Fibroblast of skin of right biceps (primary cell): Measurements from ENCODE around the gene PPIF.

Source experiments
- DNase-seq: peaks from one replicate; pipeline ENCODE4 v3.0.0-alpha.2; 2013

PPIF gene

DNA sequence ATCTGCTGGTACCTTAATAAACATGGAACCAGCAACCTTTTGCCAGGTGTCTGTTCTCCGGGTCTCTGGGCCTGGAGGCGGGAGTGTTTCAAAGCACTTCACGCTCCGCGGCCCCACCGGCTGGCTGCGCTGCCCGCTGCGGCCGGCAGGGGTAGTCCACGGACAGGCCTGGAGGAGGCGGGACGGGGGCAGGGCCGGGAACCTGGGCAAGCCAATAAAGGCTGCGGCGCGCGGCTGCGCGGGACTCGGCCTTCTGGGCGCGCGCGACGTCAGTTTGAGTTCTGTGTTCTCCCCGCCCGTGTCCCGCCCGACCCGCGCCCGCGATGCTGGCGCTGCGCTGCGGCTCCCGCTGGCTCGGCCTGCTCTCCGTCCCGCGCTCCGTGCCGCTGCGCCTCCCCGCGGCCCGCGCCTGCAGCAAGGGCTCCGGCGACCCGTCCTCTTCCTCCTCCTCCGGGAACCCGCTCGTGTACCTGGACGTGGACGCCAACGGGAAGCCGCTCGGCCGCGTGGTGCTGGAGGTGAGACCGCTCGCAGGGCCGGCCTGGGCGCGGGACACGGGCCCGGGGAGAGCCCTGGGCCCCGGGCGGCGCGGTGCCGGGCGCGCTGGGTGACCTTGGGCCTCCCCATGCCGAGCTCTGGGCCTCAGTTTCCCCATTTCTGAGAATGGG, at the start of gene PPIF:
Gene PPIF, plus strand, starts transcription at position 244 of the 668 bp plus-strand sequence. Its CDS starts 80 bp downstream, at position 324.
- peak; percentile 91 for DNase-seq

DNA sequence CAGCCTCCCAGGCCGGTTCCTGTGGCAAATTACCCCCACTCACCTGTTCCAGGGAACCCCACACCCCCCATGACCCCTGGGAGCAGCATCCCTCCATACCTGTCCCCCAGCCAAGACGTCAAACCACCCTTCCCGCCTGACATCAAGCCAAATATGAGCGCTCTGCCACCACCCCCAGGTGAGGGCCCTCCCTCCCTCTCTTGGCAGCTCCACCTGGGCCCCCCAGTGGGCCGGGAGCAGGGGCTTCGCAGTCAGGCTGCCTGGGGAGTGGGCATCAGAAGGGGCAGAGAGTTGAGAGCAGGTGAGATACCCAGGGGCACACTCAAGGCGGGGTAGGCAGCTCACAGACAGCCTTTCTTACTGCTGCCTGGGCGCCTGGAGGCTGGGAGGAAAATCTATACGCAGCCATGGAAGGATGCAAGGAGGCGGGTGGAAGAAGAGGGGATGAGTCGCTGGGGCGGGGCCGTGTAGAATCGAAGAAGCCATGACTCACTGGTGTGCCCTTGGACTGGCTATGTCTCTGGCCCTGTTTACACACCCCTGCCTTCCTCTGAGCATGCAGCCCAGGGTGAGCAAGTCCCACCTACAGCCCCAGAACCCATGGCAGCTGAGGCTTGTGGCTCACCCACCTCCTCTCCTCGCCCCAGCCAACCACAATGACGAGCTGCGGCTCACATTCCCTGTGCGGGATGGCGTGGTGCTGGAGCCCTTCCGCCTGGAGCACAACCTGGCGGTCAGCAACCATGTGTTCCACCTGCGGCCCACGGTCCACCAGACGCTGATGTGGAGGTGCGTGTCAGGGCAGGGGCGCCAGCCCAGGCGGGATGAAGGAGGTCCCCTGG, 48.6 kb upstream of the PPIF start:
- peak; percentile 96 for DNase-seq

DNA sequence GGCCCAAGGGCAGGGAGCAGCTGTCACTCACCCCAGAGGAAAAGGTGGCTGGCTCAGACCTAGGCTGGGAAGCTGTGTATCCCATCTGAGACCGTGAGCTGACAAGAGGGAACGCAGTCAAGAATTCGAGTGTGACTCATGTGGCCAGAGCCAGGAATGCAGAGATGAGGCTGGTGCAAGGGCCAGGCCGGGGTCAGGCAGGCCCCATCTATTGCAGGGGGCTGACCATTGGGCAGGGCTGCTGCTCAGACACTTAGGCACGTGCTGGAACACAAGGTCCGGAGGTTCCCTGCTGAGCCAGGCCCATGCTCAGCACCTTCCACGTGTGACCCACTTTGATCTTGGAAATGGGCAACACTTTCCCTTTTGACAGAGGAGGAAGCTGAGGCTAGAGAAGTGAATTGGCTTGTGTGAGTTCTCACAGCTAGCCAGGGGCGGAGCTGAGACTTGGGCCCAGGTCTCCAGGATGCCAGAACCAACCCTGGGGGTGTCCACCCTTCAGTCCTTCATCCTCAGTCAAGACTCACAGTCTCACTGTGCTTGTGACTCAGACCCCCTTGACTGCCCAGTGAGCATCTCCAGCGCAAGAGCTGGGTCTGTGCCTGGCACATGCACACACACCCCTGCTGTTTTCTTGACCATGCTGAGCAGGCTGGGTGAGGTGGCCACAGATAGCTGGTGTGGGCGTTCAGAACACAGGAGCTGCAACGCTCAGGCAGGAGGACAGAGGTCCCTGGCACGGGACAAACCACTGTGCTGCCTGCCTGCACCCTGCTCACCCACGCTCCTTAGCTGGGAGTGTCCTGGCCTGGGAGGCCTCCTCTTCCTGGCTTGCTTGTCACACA, 47.6 kb upstream of the PPIF start:
- DNase-seq = peak; percentile 61

DNA sequence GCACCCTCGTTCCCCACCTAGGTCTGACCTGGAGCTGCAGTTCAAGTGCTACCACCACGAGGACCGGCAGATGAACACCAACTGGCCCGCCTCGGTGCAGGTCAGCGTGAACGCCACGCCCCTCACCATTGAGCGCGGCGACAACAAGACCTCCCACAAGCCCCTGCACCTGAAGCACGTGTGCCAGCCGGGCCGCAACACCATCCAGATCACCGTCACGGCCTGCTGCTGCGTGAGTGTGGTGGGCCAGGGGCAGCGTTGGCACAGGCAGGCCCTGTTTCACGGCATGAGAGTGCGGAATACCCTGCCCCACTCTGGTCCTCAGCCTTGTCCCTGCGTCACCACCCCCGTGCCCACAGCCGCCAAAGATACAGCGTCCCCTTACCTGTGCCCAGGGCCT, 46.6 kb upstream of the PPIF start:
- no peak for DNase-seq

DNA sequence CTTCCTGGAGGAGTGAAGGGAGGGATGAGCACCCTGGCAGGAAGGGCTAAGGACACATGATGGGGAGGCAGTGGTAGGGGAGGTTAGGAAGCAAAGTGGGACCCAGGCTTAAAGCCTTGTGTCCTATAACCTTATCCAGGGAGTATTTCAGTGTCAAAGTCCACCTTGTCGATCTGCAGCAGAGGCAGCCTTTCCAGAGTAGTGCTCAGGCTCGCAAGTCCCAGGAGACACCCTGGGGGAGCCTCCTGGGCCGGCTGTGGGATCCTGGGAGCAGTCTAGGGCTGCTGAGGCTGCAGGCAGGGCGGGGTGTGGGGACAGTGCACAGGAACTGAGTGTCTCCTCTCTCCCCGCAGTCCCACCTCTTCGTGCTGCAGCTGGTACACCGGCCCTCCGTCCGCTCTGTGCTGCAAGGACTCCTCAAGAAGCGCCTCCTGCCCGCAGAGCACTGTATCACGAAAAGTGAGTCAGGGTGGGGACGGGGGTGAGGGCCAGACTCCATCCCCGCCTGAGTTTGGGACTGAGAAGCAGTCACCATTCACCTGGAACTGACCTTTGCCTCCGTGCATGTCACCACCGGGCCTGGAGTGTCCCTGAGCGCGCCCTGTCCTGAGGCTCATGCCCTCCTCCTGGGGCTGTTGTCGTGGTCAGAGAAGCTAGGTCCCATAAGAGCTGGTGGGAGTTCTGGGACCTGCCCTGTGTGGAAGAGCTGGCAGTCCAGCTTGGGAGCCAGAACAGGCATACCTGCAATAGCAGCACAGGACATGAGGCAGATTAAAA, 45.3 kb upstream of the PPIF start:
- no peak for DNase-seq

DNA sequence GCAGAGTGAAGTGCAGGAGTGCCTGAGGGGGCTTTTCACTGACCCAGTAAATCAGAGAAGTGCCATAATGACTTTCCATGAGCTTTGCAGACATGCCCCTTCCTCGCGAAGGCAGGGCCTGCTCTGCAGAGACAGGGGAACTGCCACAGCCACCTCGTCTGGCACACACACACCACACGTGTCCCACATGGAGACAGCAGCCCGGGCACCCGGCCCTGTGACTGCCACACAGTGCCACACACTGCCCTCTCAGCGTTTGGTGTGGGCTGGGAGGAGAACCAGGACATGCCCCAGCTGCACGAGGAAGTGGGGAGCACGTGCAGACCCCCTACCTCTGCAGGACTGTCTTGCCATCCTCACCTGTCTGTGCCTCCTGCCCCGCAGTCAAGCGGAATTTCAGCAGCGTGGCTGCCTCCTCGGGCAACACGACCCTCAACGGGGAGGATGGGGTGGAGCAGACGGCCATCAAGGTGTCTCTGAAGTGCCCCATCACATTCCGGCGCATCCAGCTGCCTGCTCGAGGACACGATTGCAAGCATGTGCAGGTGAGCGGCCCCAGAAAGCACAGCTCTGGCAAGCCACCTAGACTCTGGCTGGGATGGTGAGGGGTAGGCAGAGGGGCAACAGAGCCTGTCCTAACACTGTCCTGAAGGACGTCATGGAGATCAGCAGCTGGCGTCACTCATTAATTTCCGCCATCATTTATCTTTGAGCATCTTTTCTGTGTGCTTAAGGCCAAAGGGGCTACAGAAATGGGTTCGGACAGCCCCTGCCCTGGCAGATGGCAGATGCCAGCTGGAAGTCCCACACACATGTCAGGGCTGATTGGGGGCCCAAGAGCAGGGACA, 43.4 kb upstream of the PPIF start:
- DNase-seq = no peak

DNA sequence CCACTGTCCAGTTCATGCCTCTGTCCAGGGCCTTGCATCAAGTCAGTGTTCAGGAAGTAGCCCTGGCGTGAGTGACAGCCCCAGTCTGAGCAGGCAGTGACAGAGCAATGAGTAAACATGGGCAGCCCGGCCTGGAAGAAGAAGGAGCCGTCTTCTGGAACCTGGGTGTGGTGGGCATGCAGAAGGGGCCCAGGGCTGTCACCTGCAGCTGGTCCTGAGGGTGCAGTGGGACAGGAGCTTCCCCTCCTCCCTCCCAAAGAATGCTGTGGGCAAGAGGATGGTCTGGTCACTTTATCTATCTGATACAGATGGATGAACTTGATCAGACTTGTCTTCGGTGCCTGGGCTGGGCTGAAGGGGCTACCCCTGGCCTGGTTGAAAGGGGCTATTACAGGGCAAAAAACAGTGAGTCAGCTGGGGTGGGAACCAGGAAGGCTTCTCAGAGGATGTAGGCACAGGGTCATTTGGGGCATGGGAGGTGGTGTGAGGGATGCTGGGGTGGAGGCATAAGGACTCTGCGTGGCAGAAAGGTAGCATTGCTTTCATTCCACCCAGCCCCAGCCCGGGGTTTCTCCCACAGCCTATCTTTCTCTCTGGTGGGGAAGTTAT, 42.7 kb upstream of the PPIF start:
- no peak for DNase-seq

DNA sequence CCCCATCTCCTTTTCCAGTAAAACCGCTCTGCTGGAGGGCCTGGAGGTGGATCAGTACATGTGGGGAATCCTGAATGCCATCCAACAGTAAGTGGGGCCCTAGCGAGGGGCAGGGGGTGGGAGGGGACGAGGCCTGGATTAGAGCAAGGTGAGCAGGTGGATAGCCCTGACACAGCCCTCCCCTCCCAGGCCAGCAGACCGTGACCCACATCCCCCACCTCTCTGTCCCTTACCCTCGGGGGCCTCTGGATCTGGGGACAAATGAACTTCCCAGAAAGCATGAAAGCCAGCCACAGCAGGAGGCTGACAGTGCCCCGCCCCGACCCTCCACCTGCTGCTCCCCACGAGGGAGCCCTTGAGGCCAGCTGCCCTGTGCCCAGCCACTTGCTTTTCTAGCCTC, 41.8 kb upstream of the PPIF start:
- DNase-seq = no peak

DNA sequence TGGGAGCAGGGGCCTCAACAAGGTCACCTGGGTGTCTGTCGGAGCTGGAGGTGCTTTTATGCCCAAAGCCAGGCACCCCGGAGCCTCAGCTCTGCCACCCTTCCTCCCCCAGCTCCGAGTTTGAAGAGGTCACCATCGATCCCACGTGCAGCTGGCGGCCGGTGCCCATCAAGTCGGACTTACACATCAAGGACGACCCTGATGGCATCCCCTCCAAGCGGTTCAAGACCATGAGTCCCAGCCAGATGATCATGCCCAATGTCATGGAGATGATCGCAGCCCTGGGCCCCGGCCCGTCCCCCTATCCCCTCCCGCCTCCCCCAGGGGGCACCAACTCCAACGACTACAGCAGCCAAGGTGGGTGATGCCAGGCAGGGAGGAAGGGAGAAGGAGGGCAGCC, 41.3 kb upstream of the PPIF start:
- no peak for DNase-seq

DNA sequence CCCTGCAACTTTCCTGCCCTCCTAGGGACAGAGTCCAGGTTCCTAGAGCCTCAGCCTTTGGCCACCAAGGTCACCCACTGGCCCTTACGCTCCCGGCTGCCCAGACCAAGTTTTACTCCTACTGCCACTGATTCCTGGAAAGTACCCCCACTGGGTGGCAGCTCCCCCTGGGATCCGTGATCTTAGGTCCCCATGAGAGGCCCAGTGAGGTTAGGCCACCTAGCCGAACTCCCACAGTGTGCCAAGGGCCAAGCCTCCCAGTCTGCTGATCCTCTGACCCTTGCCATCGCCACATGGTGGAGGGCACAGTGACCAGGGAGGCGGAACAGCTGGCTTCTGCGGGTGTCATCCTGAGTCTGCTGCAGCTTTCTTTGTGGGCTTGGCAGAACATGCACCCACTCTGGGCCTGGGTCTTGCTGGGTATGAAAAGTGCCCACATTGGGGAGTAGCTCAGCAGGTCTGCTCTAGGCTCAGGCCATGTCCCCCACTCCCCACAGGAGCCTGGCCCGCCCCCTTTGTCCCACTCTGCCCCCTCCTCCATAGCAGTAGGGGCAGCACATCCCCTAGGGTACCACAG, 40.5 kb upstream of the PPIF start:
- DNase-seq = no peak

DNA sequence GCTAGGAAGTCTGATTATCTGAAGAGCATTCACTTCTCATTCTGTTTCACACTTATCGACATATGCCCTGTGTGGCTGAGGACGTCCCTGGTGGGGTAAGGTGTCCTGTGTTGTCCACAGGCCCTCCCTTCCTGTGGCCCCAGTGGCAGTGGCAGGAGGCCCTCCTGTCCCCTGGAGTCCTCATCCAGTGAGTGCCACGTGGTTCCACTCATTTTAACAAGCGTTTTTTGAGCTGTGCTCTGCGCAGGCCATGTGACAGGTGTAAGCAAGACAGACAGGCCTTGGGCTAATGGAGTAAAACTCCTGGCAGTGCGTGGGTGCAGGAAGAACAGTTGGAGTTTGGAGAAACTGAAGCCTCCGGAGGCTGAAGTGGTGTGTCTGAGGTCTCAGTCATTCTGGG, 39.3 kb upstream of the PPIF start:
- no peak for DNase-seq

DNA sequence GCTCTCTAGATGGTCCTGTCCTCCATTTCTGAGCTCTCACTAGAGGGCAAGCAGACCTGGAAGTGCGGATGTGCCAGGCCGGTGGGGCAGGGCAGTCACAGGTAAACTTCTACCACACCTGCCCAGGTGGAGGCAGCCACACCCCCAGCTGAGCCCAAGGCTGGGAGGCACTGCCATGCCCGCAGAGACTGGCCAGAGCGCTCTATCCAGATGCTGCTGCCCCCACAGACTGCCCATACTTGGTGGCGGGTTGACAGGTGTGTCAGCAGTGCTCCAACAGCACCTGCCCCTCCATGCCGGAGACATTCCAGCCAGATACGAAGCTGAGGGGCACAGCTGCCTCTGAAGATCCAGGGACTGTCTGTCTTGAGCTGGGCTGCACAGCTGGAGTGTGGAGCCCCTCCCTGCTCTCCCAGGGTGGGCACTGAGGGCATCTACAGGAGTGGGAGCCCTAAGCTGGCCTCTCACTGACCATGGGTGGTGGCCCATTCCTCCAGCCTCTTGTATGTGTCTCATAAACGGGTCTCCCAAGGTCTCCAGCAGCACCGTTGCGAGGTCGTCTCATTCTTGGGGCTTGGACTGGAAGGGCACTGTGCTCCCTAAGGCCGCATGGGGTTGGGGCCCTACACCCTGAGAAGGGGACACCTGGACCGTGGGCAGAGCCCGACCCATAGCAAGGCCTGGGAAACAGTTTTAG, 38.2 kb upstream of the PPIF start:
- DNase-seq = no peak

DNA sequence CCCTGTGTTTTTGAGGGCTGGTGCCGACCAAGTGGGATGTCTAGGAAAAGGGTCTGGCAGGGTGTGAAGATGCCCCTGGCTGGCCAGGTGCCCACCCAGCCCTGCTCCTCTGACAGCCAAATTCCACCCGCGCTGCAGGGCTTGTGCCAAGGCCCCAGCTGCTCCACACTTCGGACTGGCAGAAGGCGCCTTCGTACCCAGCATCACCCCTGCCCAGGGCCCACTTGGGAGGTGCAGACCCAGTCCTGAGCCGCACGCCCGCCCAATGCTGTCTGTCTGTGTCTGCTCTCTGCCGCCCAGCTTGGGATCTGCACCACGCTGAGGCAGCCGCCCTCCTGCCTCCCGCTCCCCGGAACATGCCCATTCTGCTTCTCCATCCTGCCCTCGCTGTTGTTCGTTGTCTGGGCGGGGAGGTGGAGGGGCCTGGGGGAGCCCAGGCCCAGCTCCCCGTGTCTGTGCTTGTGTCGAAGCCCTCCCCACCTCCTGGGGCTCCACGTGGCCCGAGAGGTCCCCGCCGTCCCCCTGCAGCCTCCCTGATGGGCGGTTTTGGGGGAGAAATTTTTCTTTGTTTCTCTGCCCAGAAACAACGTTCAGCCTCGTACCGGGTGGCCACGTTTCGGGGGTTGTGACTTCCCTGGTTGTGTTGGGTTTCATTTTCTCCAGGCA, 36.9 kb upstream of the PPIF start:
- DNase-seq = no peak

DNA sequence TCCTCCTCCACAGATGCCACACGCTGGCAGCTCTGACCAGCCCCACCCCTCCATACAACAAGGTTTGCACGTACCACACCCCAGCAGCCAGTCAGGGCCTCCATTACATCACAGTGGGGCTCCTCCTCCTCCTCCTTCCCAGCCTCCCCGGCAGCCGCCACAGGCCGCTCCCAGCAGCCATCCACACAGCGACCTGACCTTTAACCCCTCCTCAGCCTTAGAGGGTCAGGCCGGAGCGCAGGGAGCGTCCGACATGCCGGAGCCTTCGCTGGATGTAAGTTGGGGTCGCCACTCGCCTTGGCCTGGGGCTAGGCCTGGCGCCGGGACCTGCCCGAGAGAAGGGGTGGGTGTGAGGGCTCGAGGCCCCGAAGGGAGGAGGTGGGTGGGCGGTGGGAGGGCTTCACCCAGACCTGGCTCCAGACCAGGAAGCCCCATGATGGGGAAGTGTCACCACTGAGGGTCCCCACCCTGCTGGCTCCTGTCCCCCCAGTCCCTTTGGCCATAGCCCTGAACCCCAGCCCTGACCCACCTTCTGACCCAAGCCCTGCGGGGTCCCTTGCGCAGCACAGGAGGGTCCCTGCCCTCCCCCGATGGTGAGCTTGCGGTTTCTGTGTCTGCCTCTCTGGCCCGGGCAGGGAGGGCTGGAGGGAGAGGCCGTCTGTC, 36.2 kb upstream of the PPIF start:
- no peak for DNase-seq

DNA sequence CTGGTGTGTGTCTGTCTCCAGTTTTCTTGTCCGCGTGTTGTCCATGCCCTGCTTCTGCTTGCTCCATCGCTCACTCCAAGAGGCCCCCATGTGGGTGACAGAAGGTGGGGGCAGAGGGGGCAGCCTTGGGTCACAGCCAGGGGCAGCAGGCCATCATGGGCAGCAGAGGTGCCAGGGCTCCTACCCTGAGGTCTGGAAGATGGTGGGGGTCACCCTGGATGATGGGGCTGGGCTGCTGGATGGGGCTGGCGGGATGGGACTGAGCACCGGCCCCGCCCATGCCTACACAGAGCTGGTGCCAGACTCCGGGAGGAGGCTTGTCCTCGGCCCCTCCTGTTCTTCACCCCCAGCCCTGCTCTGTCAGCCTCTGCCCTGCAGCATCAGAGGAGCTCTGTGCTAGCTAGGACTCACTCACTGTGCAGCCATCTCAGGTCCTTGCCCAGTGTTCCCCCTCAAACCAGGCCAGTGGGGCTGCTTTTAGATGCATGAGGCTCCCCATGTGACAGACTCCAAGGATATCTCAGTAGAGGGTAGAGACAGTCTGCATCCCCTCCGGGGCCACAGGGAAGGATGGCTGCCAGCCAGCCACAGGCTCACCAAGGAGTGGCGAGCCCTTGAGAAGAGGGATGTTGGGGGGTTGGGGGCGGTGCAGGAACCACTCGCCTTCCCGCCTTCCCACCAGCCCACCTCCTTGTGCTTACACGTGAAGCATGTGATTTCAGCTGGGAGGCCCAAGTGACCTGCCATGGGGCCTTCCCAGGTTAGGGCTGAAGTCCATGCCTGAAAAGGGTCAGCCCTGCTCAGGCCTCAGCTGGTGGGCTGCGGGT, 35.5 kb upstream of the PPIF start:
- no peak for DNase-seq

DNA sequence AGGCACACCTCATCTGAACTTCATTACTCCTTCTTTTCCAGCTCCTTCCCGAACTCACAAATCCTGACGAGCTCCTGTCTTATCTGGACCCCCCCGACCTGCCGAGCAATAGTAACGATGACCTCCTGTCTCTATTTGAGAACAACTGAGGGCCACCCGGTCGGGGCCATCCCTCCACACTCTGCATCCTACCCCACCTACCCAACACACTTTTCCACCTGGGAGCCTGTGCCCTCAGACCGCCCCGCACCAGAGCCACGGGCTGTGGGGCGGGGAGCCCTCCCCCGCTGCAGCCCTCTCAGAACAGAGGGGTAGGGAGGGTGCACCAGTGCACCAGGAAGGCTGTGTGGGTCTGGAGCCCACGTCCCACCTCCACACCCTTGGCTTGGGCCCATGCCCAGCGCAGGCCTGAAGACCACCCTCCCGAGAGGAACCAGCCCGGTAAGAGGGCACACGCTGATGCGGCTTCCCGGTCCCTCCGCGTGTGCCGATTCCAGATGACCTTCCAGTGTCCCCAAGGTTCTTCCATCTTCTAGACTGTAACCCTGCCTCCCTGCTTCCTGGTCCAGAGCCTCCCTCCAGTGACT, 34.6 kb upstream of the PPIF start:
- no peak for DNase-seq

DNA sequence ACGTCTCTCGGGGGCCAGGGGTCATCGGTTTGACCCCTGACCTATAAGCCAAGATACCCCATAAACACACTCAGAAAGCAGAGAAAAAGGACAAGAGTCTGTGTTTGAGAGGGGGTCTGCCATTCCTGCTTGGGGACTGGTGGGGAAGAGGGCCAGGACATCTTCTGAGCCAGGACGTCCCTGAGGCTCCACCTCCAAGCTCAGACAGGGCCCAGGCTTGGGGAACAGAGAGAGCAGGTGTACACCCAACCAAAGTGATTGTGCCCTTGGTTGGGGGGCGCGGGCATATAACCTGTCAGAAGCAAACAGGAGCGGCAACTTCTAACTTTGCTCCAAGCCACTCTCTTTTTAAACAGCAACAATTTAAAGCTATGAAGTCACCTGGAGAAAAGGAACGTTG, 33.9 kb upstream of the PPIF start:
- no peak for DNase-seq

DNA sequence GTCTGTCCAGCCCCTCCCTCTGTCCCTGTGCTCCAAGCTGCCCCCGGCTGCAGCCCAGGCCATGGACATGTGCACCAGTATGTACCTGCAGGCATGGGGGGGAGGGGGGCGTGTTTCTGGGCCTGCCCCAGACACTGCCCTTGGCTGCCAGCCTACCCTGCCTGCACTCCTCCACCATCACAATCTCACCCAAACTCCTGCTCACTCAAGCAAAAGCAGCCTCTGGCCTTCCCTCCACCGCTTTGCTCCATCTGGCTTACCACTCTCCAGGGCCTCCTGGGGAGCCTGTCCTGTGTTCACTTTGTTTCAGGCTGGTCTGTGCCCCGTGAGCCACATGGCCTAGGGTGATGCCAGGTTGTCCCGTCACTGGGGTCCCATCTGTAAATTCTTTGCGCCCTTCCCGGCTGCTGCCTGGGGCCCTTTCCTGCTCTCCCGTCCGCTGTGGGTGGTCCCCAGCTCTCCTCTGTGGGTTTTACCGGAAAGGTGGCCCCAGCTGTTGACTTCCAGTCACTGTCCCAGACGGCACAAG, 33.3 kb upstream of the PPIF start:
- DNase-seq = no peak
